ENCODE measurements around the gene IMMP2L.

DNA sequence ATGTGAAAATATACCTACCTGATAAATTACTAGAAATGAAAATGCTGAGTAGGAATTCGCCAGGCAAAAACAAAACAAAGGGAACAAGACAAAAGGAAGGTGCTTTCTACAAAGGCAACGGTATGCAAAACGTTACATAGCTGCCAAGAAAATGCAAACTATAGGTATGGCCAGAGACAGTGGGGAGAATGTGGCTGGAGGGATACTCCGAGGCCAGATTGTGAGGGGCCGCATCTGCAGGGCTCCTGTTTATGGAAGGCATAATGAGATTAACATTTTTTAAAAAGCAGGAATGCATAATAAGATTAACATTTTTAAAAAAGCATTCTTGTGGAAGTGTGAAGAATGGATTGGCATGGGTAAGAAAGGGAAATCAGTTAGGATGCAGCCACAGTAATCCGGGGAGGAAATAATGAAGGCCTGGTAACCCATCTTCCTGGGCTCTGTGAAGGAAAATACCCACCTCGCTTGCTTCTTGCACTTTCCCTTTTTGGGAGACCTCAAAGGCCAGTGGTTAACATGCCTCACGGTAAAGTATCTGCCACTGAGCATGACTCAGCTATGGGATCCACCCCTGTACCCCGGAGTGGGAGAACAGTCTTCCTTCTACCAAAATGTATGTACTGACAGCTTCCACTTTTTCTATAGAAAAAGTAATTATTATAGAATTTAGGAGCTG is 617.2 kb downstream of the IMMP2L start:
- TF ChIP-seq FOXM1 (IDR thresholded peaks at IDR 0.05; ENCODE audit: low read depth) = no peak
- TF ChIP-seq POLR2AphosphoS5 (IDR thresholded peaks at IDR 0.05; ENCODE audit: low read depth, low read length) = no peak
- TF ChIP-seq, protein P1, sequence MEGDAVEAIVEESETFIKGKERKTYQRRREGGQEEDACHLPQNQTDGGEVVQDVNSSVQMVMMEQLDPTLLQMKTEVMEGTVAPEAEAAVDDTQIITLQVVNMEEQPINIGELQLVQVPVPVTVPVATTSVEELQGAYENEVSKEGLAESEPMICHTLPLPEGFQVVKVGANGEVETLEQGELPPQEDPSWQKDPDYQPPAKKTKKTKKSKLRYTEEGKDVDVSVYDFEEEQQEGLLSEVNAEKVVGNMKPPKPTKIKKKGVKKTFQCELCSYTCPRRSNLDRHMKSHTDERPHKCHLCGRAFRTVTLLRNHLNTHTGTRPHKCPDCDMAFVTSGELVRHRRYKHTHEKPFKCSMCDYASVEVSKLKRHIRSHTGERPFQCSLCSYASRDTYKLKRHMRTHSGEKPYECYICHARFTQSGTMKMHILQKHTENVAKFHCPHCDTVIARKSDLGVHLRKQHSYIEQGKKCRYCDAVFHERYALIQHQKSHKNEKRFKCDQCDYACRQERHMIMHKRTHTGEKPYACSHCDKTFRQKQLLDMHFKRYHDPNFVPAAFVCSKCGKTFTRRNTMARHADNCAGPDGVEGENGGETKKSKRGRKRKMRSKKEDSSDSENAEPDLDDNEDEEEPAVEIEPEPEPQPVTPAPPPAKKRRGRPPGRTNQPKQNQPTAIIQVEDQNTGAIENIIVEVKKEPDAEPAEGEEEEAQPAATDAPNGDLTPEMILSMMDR (IDR thresholded peaks at IDR 0.05) = no peak
- no peak for TF ChIP-seq NRF1 (IDR thresholded peaks at IDR 0.05; ENCODE audit: low read depth, low read length)
- TF ChIP-seq GATA2 (CRISPR knock-in tag; IDR thresholded peaks at IDR 0.05) = no peak
- TF ChIP-seq RFX5 (IDR thresholded peaks at IDR 0.05; ENCODE audit: low read length) = no peak

Data from SK-N-SH (cell line).